MM.1S (cell line): ENCODE data around the gene ZNF716.

Source experiments
- DNase-seq: peaks from one replicate; pipeline ENCODE4 v3.0.0-alpha.2; 2015
- H2AFZ ChIP-seq: fragments of 300-600 bp; sonication (generic); 2 replicates; pipeline ENCODE4 v1.6.0; 2016; ENCODE audit warnings: antibody characterized with exemption, low read length
- H3F3A ChIP-seq: fragments of 300-600 bp; sonication (generic); 2 replicates; pipeline ENCODE4 v1.6.1; 2016; ENCODE audit warnings: mild to moderate bottlenecking, antibody characterized with exemption, low read length, moderate library complexity, mixed read lengths; ENCODE audit not compliant: insufficient read depth
- H3K27ac ChIP-seq: fragments of 300-600 bp; sonication (generic); 2 replicates; pipeline ENCODE4 v1.5.1; 2016; ENCODE audit warnings: mild to moderate bottlenecking, low read length
- H3K27me3 ChIP-seq: fragments of 300-600 bp; sonication (generic); replicated peaks from 2 replicates; pipeline ENCODE4 v1.6.0; 2016; ENCODE audit warnings: low read length; ENCODE audit not compliant: insufficient read depth
- H3K36me3 ChIP-seq: fragments of 300-600 bp; sonication (generic); replicated peaks from 2 replicates; pipeline ENCODE4 v1.6.1; 2016; ENCODE audit warnings: mild to moderate bottlenecking, low read length, mixed read lengths; ENCODE audit not compliant: insufficient read depth
- H3K4me1 ChIP-seq: fragments of 300-600 bp; sonication (generic); 2 replicates; pipeline ENCODE4 v1.6.1; 2016; ENCODE audit warnings: low read length, mixed read lengths
- H3K4me2 ChIP-seq: fragments of 300-600 bp; sonication (generic); 2 replicates; pipeline ENCODE4 v1.6.0; 2016; ENCODE audit warnings: low read depth, low read length
- H3K4me3 ChIP-seq: fragments of 300-600 bp; sonication (generic); 2 replicates; pipeline ENCODE4 v1.5.1; 2016; ENCODE audit warnings: low read length, mixed read lengths
- H3K79me2 ChIP-seq: fragments of 300-600 bp; sonication (generic); 2 replicates; pipeline ENCODE4 v1.6.1; 2016; ENCODE audit warnings: mixed run types, low read length, mixed read lengths
- H3K9ac ChIP-seq: fragments of 300-600 bp; sonication (generic); 2 replicates; pipeline ENCODE4 v1.6.1; 2016; ENCODE audit warnings: low read length, mixed read lengths
- H3K9me2 ChIP-seq: fragments of 300-600 bp; sonication (generic); replicated peaks from 2 replicates; pipeline ENCODE4 v1.6.1; 2016; ENCODE audit warnings: mild to moderate bottlenecking, low read length, mixed read lengths; ENCODE audit not compliant: insufficient read depth
- H3K9me3 ChIP-seq: fragments of 300-600 bp; sonication (generic); replicated peaks from 2 replicates; pipeline ENCODE4 v1.6.1; 2016; ENCODE audit warnings: mild to moderate bottlenecking, low read length, mixed read lengths; ENCODE audit not compliant: insufficient read depth
- H4K20me1 ChIP-seq: fragments of 300-600 bp; sonication (generic); 2 replicates; pipeline ENCODE4 v1.6.1; 2016; ENCODE audit warnings: mild to moderate bottlenecking, low read length, moderate library complexity, mixed read lengths; ENCODE audit not compliant: insufficient read depth
- EZH2 ChIP-seq: fragments of 300-600 bp; sonication (generic); optimal IDR thresholded peaks from 2 replicates; pipeline ENCODE3; 2017; ENCODE audit warnings: low read depth, mild to moderate bottlenecking, antibody characterized with exemption, low read length, mixed read lengths
- EZH2phosphoT487 ChIP-seq: fragments of 300-600 bp; sonication (generic); IDR thresholded peaks from 2 replicates; pipeline ENCODE4 v1.6.1; 2018; ENCODE audit warnings: antibody characterized with exemption, low read length
- TF ChIP-seq, protein P1 (sequence below): fragments of 300-600 bp; sonication (generic); IDR thresholded peaks from 2 replicates; pipeline ENCODE4 v1.5.1; 2016; ENCODE audit warnings: antibody characterized with exemption, low read length, mixed read lengths

ZNF716 gene

DNA sequence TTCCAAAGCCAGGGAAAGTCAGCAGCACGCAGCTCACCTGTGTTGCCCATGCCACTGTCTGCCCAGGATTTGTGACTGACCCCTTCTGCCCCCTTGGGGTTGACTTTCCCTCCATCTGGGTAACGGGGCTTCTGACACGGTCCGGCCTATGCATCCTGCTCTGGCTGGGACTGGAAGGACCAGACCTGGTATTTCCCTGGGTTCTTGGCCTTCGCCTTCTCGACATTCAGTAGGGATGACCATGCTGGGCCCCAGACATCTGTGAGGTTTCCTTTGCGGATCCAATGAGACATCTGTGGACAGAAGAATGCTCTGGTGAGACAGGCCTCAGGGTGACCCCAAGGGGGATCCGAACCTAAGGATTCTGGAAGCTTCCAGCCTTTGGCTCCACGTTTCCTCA is 34.2 kb upstream of the ZNF716 start:
- Histone ChIP-seq H2AFZ (no peak overlapping the region), H3K9me3 (no peaks in the 10 kb centered on the region)
- no peak for DNase-seq

DNA sequence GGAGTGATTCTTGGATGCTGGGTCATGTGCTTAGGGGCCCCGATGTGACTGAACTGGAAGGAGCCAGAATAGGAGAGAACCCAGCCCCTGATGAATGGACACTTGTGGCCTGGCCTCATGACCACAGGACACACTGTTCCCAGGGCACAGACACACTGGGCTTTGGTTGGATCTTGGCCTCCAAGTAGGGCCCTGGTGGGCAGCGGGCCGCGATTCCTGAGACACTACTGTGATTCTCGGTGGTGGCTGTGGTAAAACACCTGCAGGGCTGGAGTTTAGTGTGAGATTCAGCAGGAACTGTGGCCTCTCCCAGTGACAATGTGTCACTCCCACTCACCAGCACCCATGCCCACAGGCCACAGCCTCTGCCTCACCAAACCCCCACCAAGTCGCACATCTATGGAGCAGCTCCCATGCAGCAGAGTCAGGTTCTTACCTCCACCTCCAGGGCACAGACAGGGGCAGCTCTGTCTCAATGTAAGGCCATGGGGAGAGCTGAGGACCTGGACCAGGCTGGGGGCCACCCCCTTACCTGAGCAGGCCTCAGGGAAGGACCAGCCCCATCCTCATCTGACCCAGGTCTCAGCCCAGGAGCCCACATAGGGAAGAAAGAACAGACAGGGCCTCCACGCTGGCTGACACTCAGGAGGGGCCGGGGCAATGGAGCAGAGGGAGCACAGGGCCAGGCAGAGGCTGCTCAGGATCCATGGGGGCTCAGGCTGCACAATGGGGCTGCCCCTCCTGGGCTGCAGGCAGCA is 33.2 kb upstream of the ZNF716 start:
- TF ChIP-seq EZH2phosphoT487, result no peak
- TF ChIP-seq EZH2, result no peak
- TF ChIP-seq, protein P1, sequence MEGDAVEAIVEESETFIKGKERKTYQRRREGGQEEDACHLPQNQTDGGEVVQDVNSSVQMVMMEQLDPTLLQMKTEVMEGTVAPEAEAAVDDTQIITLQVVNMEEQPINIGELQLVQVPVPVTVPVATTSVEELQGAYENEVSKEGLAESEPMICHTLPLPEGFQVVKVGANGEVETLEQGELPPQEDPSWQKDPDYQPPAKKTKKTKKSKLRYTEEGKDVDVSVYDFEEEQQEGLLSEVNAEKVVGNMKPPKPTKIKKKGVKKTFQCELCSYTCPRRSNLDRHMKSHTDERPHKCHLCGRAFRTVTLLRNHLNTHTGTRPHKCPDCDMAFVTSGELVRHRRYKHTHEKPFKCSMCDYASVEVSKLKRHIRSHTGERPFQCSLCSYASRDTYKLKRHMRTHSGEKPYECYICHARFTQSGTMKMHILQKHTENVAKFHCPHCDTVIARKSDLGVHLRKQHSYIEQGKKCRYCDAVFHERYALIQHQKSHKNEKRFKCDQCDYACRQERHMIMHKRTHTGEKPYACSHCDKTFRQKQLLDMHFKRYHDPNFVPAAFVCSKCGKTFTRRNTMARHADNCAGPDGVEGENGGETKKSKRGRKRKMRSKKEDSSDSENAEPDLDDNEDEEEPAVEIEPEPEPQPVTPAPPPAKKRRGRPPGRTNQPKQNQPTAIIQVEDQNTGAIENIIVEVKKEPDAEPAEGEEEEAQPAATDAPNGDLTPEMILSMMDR, result no peak
- H3K9me3 ChIP-seq, result no peaks in the 10 kb centered on the region
- no peaks in the 10 kb centered on the region for H3K9me2 ChIP-seq

More for the DNA sequence above, 34.2 kb upstream of the ZNF716 start:
- H3K4me3 ChIP-seq, result no peak overlapping the region
- no peaks in the 10 kb centered on the region for H3F3A ChIP-seq
- H3K79me2 ChIP-seq, result no peaks in the 10 kb centered on the region
- no peak overlapping the region for H3K4me2 ChIP-seq
- H3K27ac ChIP-seq, result no peak overlapping the region
- no peaks in the 10 kb centered on the region for H3K36me3 ChIP-seq
- H3K4me1 ChIP-seq, result no peaks in the 10 kb centered on the region
- TF ChIP-seq EZH2phosphoT487 (no peak), EZH2 (no peak)
- TF ChIP-seq, protein P1, result no peak
- no peak overlapping the region for H3K9ac ChIP-seq
- no peaks in the 10 kb centered on the region for H3K27me3 ChIP-seq
- no peaks in the 10 kb centered on the region for H4K20me1 ChIP-seq
- H3K9me2 ChIP-seq, result no peaks in the 10 kb centered on the region

GRCh38 chr7:57417736-57418135 is 32.2 kb upstream of the ZNF716 start:
- no peak overlapping the region for H2AFZ ChIP-seq
- no peaks in the 10 kb centered on the region for H3K79me2 ChIP-seq
- no peaks in the 10 kb centered on the region for H4K20me1 ChIP-seq
- H3K9me3 ChIP-seq, result no peaks in the 10 kb centered on the region
- no peak overlapping the region for H3K9ac ChIP-seq
- H3K27ac ChIP-seq, result no peak overlapping the region
- no peaks in the 10 kb centered on the region for H3K27me3 ChIP-seq
- no peaks in the 10 kb centered on the region for H3F3A ChIP-seq
- no peaks in the 10 kb centered on the region for H3K4me1 ChIP-seq
- H3K4me2 ChIP-seq, result no peak overlapping the region
- H3K36me3 ChIP-seq, result no peaks in the 10 kb centered on the region
- no peak overlapping the region for H3K4me3 ChIP-seq
- H3K9me2 ChIP-seq, result no peaks in the 10 kb centered on the region
- TF ChIP-seq EZH2 (no peak), EZH2phosphoT487 (no peak)
- TF ChIP-seq, protein P1, result no peak
- DNase-seq, result no peak

More for the DNA sequence above, 33.2 kb upstream of the ZNF716 start:
- Histone ChIP-seq H4K20me1 (no peaks in the 10 kb centered on the region), H3K9ac (no peak overlapping the region), H2AFZ (no peak overlapping the region), H3K4me2 (no peak overlapping the region), H3K36me3 (no peaks in the 10 kb centered on the region), H3K27ac (no peak overlapping the region), H3K4me1 (no peaks in the 10 kb centered on the region), H3K79me2 (no peaks in the 10 kb centered on the region), H3K27me3 (no peaks in the 10 kb centered on the region), H3K4me3 (no peak overlapping the region), H3F3A (no peaks in the 10 kb centered on the region)
- DNase-seq, result no peak
